NCI-H2107 (cell line): Measurements from ENCODE around the gene SLC13A2.
"Not testable (repeated sequence)": the region's sequence is repeated elsewhere in the genome, so short reads cannot be mapped to it uniquely, and the experiment has no call there.

ENCODE experiments used
- DNase-seq: peaks from one replicate; lab custom pipeline; 2025; lab: John Stamatoyannopoulos, UW

The SLC13A2 gene

DNA sequence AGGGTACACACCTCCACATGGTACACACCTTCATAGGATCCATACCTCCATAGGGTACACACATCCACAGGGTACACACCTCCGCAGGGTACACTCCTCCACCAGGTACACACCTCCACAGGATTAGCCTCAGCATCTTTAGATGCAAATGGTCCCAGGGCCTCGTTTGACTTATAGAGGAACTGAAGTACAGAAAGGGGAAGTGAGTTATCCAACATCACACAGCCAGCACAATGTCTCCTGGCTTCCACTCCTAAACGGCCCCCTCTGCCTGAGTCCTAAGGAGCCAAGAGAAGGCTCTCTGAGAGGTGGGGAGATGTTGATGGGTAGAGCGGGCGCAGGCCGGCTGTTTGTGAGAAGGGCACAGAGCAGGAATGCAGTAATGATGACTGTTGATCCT is 44.7 kb downstream of the SLC13A2 start:
- no peak for DNase-seq

DNA sequence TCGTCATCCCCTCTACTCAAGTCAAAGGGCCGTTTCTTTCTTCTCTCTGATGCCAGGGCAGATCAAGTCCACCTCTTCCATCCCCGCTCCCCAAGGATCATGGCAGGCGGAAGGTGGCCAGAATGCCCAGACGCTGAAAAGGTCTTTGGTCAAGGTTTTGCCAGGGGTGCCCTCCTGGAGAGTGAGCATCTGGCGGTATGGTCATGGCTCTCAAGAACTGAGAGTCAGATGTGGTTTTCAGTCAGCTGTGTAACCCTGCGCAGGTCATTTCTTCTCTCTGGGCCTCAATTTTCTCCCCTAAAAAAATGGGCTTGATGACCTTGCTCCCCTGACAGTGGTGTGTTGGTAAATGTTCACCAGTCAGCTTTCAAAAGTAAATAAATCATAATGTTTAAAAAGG is 45.1 kb downstream of the SLC13A2 start:
- no peak for DNase-seq

DNA sequence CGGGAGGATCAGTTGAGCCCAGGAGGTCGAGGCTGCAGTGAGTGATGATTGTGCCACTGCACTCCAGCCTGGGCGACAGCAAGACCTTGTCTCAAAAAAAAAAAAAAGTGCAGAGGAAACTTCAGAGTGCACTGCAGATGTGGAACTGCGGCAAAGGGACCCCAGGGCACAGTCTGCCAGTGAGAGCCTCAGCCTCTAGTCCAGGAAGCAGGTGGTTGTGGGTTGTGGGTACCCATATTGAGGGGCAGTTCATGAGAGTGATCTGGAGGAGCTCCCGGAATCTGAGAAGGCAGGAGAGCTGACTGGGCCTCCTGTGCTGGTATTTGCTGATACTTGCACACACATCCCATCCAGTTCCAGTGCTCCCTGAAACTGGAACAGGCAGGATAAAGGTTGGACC is 45.8 kb downstream of the SLC13A2 start:
- no peak for DNase-seq

DNA sequence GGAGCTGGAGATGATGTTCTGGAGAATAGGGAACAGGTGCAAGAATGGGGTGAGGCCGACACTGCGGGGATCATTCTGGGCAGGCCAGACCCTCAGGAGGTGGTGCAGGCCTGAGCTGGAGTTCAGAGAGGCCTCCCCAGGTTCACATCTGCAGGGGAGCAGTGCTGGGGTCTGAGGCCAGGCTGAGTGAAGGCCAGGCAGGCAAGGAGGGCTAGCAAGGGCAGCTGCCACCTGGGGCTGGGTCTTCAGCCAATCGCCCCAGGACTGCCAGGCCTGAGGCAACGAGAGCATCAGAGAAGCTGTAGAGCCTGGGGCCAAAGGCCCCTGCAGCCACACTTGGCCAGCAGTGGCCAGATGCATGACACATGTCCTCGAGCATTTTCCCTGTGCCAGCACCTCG is 47.2 kb downstream of the SLC13A2 start:
- DNase-seq, result no peak

DNA sequence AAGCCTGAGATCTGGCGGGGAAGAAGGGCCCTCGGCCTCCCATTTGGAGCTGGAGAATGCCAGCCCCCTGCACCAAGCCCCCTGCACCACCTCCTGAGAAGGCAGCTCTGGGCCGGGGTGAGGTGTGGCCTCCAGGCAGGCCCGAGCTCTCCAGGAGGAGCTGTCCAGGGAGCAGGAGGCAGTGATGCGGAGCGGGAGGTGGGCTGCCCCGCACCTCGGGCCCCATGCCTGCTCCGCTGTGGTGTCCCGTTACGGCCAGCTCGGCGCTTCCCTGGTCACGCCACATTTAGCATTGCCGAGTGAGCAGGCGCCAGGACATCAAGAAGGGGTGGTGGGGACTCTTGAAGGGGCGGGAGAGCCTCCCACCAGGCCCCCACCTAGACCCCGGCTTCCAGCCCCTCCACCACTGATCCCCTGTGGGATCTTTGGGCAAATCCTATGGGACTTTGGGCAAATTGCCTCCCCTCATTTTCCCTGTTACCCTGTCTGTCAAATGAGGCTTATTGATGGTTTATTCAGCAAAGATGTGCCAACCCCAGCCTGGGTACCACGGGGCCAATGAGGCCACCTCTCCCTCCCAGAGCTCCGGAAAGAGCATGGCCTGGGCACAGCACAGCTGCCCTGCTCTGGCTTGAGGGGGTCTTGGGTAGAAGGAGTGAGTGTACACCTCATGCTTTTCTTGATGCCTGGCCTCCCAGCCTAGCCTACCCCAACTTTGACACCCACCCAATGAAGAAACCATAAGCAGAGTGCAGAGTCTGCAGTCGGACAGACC is 48.1 kb downstream of the SLC13A2 start:
- no peak for DNase-seq

DNA sequence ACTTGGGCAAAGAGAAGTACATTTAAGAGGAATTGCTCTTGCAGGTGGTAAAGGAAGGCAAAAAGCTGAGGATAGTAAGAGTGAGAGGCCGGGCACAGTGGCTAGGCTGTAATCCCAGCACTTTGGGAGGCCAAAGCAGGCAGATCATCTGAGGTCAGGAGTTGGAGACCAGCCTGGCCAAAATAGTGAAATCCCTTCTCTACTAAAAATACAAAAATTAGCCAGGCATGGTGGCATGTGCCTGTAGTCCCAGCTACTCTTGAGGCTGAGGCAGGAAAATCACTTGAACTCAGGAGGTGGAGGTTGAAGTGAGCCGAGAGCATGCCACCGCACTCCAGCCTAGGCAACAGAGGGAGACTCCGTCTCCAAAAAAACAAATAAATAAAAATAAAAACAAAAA is 48.8 kb downstream of the SLC13A2 start:
- not testable (repeated sequence) for DNase-seq

DNA sequence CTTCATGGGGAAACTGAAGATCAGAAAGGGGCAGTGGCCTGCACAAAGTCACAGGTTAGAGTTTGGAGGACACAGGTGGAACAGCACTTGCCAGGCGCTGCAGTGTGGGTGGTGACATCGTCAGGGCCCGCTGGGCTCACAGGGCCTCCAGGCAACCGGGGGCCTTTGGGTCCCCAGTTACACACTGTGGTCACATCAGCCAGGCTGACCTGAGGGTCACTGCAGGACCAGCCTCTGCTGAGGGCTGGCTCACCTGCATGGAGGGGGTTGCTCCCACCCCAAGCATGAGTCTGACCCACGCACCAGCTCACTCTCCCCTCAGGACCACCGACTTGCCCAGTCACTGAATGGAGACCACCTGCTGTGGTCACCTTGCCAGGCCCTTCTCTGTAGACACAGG is 49.7 kb downstream of the SLC13A2 start:
- no peak for DNase-seq

DNA sequence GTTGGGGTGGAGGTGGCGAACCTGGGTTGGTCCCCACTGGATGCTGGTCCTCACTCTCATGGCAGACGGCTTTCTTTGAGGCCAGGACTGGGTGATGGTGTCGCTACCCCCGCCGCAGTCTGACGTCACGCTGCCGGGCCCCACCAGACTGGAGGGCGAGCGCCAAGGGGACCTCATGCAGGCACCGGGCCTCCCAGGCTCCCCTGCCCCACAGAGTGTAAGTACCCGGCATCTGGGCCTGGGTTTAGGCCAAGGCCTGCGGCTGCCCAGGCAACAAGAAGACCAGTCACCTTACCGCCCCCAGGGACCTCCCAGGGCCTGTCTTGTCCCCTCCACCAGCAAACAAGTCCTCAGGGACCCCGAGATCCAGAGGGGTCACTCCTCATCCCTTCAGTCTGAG is 50.4 kb downstream of the SLC13A2 start:
- no peak for DNase-seq

DNA sequence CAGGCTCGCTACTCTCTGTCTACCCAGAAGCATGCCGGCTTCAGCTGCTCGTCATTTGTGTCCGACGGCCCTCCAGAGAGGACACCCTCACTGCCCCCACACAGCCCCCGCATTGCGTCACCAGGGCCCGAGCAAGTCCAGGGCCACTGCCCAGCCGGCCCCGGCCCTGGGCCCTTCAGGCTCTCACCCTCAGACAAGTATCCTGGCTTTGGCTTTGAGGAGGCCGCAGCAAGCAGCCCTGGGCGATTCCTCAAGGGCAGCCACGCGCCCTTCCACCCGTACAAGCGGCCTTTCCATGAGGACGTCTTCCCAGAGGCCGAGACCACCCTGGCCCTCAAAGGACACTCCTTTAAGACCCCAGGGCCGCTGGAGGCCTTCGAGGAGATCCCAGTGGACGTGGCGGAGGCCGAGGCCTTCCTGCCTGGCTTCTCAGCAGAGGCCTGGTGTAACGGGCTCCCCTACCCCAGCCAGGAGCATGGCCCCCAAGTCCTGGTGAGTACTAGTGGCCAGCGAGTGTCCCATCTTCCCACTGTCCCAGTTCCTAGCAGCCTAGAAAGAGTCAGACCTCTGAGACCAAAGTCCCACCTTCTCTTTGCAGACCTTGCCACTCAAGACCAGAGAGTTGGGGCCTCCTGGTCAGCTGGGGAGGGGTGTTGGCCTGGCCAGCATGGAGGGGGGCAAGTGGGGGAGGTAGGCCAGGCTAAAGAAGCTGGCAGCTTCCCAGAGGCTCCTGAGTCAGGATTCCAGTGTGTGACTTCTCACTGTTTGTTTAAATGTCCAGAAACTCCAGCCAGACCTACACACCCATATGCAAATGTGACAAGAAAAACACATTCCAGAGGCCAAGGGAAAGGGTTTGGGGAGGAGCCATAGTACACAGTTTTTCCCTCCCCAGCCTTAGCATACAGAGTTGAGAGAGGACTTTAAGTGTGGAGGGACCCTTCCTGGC is 51.3 kb downstream of the SLC13A2 start:
- no peak for DNase-seq

DNA sequence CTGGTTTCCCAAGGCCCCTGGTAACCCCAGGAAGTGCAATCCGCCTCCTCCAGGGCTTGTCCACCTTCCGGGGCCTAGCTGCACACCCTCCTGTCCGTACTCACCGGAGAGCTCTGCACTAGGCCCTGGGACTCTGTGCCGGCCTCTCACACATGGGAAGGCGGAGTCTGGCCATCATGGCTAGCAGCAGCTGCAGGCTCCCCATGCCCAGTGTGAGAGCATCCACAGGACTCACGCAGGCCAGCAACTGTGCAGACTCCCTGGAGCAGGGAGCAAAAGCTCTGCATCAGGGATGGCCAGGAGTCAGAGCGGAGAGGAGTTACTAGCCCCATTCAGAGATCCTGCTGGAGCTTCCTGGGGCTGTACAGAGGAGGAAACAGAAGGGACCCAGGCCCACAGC is 52.9 kb downstream of the SLC13A2 start:
- DNase-seq, result no peak

DNA sequence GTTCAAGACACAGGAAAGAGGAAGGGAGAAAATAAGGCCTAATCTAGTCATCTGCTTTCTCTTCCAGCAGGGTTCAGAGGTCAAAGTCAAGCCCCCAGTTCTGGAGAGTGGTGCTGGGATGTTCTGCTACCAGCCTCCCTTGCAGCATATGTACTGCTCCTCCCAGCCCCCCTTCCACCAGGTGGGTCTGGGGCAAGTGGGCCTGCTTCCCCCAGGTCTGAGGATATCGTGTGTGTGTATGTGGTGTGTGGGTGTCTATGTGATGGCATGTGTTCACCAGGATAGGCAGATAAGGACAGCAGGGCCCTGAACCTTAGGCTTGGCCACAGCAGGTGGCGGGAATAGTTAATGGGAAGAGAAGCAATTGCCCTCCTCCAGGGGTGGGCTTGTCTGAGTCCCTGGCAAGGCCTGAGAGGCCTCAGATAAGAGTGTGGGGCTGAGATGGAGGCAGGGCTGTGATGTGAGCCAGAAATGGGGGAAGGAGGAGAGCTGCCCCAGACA is 53.8 kb downstream of the SLC13A2 start:
- DNase-seq, result no peak

DNA sequence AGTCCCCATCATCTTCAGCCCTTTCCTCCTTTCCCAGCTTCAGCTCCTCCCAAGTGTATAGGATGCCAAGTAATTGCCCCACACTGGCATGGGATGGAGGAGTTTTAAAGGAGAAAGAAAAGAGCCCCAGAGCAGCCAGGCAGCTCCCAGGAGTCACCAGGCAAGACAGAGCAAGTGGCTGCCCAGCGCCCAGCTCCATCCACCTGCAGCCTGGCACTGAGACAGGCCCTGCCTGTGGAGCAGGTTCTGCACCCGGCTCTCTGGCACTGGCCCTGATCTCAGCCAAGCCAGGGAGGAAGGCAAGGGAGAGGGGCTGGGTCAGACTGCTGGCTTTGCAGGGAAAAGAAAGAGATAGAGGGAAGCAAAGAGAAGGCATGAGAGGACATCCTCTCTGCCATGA is 54.4 kb downstream of the SLC13A2 start:
- no peak for DNase-seq

DNA sequence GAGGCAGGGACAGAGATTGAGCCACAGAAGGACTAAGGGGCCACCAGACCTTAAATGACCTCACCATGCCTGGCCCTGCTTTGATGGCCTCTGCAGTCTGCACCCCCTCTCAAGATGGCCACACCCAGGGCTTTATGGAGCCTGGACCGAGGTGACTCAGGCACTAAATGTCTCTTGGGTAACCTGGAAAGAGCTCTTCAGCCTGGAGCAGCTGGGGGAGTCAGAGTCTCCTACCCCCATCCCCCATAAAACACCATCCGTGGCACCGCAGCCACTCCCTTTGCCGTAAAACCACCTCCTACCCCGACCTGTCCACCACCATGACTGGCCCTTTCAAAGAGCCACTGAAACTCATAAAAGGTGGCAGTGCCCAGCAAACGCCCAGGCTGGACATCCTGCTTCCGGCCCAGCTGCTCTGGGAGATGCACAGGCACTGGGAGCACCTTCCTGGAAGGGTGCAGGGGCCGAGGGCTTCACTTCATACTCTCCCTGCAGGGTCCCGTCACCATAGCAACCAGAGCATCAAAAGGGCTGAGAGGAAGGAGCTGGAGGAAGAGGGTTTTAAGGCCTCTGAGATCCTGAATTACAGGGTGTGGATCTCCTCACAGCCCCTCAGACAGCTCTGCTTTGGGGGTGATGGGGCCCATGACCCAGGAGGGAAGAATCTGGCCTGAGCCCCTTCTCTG is 55.0 kb downstream of the SLC13A2 start:
- no peak for DNase-seq

DNA sequence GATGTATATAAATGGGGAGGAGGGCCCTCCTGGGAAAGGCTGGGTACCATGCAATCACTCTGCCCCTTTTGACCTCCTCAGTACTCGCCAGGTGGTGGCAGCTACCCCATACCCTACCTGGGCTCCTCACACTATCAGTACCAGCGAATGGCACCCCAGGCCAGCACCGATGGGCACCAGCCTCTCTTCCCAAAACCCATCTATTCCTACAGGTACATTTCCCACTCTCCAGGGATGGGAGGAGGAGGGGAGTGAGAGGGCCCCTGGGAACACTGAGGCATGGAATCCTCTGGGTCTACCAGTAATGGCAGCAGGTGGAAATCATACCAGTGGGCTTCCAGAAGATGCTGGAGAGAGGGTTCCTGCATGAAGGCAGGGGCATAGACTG is 55.6 kb downstream of the SLC13A2 start:
- DNase-seq, result no peak

DNA sequence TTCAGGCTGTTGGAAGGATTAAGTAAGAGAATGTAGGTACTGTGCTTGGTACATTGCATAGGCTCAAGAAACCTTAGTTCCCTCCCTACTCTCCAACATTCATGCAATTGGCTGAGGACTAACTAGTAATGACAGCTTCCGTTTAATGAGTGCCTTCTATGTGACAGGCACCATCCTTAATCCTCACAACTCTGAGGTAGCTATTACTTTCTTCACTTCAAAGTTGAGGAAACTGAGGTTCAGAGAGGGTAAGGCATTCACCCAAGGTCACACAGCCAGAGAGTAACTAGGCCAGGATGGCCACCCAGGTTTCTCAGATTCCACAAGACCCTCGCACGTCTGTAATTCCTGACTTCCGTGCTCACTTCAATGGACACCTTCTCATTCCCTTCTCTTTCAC is 56.8 kb downstream of the SLC13A2 start:
- no peak for DNase-seq

DNA sequence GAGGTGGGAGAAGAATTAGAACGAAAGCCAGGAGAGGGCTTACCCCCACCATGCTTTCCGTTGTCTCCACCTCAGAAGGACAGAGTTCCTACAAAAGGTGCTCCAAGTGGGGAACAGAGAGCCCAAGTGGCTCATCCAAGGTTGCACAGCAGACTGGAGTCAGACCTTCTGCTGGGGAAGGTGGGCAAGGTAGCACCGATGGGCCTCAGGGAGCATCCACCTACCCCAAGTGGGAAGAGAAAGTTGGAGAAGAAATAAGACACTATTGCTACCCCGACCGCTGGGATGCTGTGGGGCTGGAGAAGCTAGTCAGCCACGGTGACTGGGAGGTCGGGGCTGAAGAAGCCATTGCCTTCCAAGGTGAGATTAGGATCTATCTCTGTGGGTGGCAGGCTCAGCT is 57.5 kb downstream of the SLC13A2 start:
- no peak for DNase-seq

DNA sequence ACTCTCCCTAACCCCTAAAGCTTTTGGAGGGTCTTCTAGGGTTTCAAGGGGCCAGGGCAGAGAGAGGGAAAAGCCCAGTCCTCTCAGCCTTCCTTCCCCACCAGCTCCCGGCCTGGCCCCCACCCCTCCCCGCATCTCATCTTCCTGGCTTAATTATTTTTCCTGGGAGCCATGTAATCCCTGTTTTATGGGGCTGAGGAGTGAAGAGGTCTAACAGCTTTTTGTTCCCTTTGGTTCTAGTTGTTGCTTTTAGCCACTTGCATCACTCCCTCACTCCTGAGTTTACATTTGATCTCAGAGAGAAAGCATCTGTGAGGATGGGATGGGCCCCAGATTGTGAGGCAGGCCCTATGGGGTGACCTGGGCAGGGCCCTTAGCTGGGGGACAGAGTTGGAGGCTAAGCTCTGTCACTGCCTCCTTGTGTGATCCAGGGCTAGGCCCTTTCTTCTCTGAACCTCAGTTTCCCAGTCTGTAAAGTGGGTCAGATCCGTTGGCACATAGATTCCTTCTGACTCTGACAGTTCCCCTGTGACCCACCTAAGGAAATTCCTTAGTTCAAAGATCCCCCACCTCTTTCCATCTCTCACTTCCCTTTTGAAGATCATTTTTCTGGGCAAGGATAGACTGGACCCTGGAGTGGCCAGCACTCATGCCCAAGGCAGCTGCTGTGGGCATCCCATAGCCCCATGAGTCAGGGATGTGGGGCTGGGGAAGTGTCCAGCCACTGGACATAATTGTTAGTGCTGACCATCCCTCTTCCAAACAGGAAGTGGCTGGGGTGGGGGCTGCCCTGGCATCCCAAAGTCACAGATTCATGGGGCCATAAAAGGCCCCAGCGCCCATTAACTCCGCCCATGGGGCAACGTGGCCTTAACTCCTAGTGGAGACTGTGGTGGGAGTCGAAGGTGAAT is 58.9 kb downstream of the SLC13A2 start:
- DNase-seq, result no peak

DNA sequence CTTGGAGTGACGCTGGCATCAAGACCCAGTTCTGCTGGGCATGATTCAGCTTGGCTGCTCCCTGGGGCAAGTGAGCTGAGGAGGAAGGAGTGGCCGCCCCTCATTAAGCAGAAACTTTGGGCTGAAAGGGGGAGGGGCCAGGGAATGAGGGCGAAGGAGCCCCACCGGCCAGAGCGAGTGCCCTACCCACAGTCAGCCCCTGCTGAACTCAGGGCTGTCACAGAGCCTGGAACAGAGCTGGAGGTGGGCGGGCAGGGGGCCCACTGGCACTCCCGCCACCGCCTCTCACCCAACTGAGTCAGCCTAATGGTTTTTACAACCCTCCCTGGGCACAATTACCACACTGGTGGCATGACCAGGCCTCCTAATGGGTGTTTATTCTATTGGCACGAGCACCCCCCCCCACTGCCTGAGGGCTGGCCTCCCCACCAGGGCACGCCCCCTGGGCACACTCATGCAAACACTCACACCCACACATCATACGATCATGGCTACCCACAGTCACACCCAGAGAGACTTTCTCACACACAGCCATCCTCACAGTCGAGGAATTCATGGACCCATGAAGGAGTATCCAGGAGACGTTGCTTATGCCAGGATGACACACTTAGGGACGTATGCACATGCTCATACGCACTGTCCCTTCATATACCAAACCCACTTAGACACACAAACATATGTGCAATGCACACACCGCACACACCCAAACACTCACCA is 59.8 kb downstream of the SLC13A2 start:
- no peak for DNase-seq

DNA sequence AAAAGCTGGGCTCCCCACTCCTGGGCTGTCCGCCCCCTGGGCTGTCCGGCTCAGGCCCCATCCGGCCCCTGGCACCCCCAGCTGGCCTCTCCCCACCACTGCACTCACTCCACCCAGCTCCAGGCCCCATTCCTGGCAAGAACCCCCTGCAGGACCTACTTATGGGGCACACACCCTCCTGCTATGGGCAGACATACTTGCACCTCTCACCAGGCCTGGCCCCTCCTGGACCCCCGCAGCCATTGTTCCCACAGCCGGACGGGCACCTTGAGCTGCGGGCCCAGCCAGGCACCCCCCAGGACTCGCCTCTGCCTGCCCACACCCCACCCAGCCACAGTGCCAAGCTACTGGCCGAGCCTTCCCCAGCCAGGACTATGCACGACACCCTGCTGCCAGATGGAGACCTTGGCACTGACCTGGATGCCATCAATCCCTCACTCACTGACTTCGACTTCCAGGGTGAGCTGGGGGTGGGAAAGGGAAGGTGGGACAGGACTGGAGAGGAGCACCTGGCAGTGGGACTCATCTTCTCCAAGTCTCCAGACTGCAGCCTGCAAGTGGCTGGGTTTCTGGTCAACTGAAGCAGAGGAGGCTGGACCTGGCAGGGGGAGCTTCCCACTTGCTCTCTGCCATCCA is 61.4 kb downstream of the SLC13A2 start:
- no peak for DNase-seq

DNA sequence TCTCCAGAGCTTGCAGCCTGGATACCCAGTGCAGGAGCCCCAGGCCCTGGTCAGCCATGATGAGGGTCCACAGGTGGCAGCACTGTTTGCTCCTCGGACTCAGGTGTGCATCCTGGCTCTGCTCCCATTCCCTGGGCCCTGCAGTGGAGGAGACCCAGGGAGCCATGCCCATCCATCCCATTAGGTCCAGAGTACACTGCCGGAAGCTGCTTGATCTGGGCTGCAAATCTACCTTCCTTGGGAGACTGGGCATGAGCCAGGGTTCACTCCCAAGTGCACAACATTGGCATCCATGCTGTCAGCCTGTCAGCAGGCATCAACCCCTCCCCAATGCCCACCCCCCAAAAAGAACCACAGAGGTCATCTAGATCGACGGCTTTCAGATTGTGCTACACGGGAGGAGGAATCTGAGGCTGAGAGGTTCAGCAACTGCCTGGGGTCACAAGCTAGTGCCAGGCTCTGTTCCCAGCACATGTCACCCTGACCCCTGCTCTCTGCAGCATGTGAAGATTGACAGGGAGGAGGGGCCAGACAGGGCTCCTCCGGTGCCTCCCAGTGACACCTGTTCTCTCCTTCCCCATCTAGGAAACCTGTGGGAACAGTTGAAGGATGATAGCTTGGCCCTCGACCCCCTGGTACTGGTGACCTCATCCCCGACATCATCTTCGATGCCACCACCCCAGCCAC is 63.2 kb downstream of the SLC13A2 start:
- no peak for DNase-seq
